ENCODE results near the gene INHA. TPM values are rescaled to one million over a fixed set of nuclear protein-coding genes. Genes with fewer than 3 reads are reported as not detected.

Gene INHA
- total RNA-seq, 1 experiment from 2014 or later: 1.5 TPM

GRCh38 chr2:219538956-219539788, 32.9 kb upstream of the INHA start:
- peaks cover 13% of the 10 kb centered on the region for H3K36me3 ChIP-seq (ENCODE audit: low read depth, low read length)
- H3K4me2 ChIP-seq (ENCODE audit: low read length): no peak overlapping the region
- H3K27ac ChIP-seq (ENCODE audit: low read length): no peak overlapping the region
- DNase-seq: no peak
- intact Hi-C loops (cut with micrococcal nuclease): no loop called here
- TF ChIP-seq, protein P1, sequence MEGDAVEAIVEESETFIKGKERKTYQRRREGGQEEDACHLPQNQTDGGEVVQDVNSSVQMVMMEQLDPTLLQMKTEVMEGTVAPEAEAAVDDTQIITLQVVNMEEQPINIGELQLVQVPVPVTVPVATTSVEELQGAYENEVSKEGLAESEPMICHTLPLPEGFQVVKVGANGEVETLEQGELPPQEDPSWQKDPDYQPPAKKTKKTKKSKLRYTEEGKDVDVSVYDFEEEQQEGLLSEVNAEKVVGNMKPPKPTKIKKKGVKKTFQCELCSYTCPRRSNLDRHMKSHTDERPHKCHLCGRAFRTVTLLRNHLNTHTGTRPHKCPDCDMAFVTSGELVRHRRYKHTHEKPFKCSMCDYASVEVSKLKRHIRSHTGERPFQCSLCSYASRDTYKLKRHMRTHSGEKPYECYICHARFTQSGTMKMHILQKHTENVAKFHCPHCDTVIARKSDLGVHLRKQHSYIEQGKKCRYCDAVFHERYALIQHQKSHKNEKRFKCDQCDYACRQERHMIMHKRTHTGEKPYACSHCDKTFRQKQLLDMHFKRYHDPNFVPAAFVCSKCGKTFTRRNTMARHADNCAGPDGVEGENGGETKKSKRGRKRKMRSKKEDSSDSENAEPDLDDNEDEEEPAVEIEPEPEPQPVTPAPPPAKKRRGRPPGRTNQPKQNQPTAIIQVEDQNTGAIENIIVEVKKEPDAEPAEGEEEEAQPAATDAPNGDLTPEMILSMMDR (conservative IDR thresholded peaks at IDR 0.05; ENCODE audit: low read depth, low read length): no peak
- no peak for TF ChIP-seq EZH2phosphoT487 (IDR thresholded peaks at IDR 0.05; ENCODE audit: borderline replicate concordance, low read length)
- no peak for TF ChIP-seq EZH2 (IDR thresholded peaks at IDR 0.05; ENCODE audit: low read length, unreplicated experiment)
- H4K20me1 ChIP-seq (ENCODE audit: low read length): no peaks in the 10 kb centered on the region
- H3K9ac ChIP-seq (ENCODE audit: low read length): no peak overlapping the region
- H3K9me2 ChIP-seq (replicated peaks; ENCODE audit: low read length): no peaks in the 10 kb centered on the region
- BruUV-seq (replicated peaks): no TSS peak
- CTCF ChIA-PET: interaction anchor here (0.5 kb wide), 1 partner anchor 9 kb away, joined by 3 read pairs; no protein-coding TSS in a partner anchor
- no peaks in the 10 kb centered on the region for H3K9me3 ChIP-seq (ENCODE audit: low read length)
- peaks cover 7% of the 10 kb centered on the region; the same call in 1 of the 2 replicates for H3K4me1 ChIP-seq (ENCODE audit: insufficient read depth, low read length)
- H3K27me3 ChIP-seq (ENCODE audit: low read length): no peaks in the 10 kb centered on the region
- H3F3A ChIP-seq (ENCODE audit: low read length, unreplicated experiment): no peaks in the 10 kb centered on the region
- H2AFZ ChIP-seq (ENCODE audit: low read length): no peak overlapping the region
- H3K79me2 ChIP-seq (ENCODE audit: low read length): peaks cover 14% of the 10 kb centered on the region
- POLR2A ChIA-PET (ENCODE audit: unreplicated experiment): no interaction called here
- ATAC-seq: no peak
- H3K4me3 ChIP-seq (ENCODE audit: low read length): no peak overlapping the region

- H3K4me1 ChIP-seq (ENCODE audit: insufficient read depth, low read length): peaks cover 7% of the 10 kb centered on the region; the same call in 1 of the 2 replicates
- H3K36me3 ChIP-seq (ENCODE audit: low read depth, low read length): peaks cover 13% of the 10 kb centered on the region
- no peaks in the 10 kb centered on the region for H3K27me3 ChIP-seq (ENCODE audit: low read length)
- H3K27ac ChIP-seq (ENCODE audit: low read length): no peak overlapping the region
- H3K9me2 ChIP-seq (replicated peaks; ENCODE audit: low read length): no peaks in the 10 kb centered on the region
- no peaks in the 10 kb centered on the region for H4K20me1 ChIP-seq (ENCODE audit: low read length)
- no peak overlapping the region for H3K9ac ChIP-seq (ENCODE audit: low read length)
- no peak overlapping the region for H3K4me3 ChIP-seq (ENCODE audit: low read length)
- BruUV-seq (replicated peaks): no TSS peak
- ChIA-PET CTCF (interaction anchor here (0.5 kb wide), 1 partner anchor 10 kb away, joined by 3 read pairs; no protein-coding TSS in a partner anchor), POLR2A (ENCODE audit: unreplicated experiment) (no interaction called here)
- TF ChIP-seq, protein P1 (conservative IDR thresholded peaks at IDR 0.05; ENCODE audit: low read depth, low read length): no peak
- TF ChIP-seq EZH2 (IDR thresholded peaks at IDR 0.05; ENCODE audit: low read length, unreplicated experiment) (no peak), EZH2phosphoT487 (IDR thresholded peaks at IDR 0.05; ENCODE audit: borderline replicate concordance, low read length) (no peak)
- H2AFZ ChIP-seq (ENCODE audit: low read length): no peak overlapping the region
- H3K79me2 ChIP-seq (ENCODE audit: low read length): peaks cover 14% of the 10 kb centered on the region
- intact Hi-C loops (cut with micrococcal nuclease): no loop called here
- H3K4me2 ChIP-seq (ENCODE audit: low read length): no peak overlapping the region
- ATAC-seq (no peak), DNase-seq (no peak)
- H3K9me3 ChIP-seq (ENCODE audit: low read length): no peaks in the 10 kb centered on the region
- H3F3A ChIP-seq (ENCODE audit: low read length, unreplicated experiment): no peaks in the 10 kb centered on the region
These were observed 32.0 kb upstream of the INHA start for GRCh38 chr2:219539926-219540678.
